PC-3 (cell line): ENCODE data around the gene CAPSL. TPM values are rescaled to one million over a fixed set of nuclear protein-coding genes. Genes with fewer than 3 reads are reported as not detected.
A peak's percentile ranks its signal among the peaks of the same experiment; 100 is the strongest.

Source experiments
- ATAC-seq: fragments of 200-7000 bp; cut with Tn5 transposase; 2 replicates; pipeline ENCODE4 v1.9.1; 2020; ENCODE audit warnings: mild to moderate bottlenecking, moderate library complexity
- BruUV-seq: library from RNA; stranded (reverse); fragments of 400-500 nt; replicated peaks from 2 replicates; lab custom pipeline; 2021; lab: Mats Ljungman, UMichigan
- CTCF ChIA-PET: fragments of 300-600 bp; sonication (Branson Sonifier 250); formaldehyde crosslinking; loops from one replicate; lab custom pipeline; 2022; ENCODE audit warnings: antibody characterized with exemption; lab: Charles Lee
- POLR2A ChIA-PET: fragments of 300-600 bp; sonication (Branson Sonifier 250); formaldehyde crosslinking; loops from one replicate; lab custom pipeline; 2022; ENCODE audit warnings: antibody characterized with exemption; ENCODE audit not compliant: unreplicated experiment; lab: Charles Lee
- DNase-seq: peaks from one replicate; pipeline ENCODE4 v3.0.0-alpha.2; 2015
- H2AFZ ChIP-seq: fragments of 300-600 bp; sonication (generic); 2 replicates; pipeline ENCODE4 v1.6.0; 2016; ENCODE audit warnings: antibody characterized with exemption, low read length
- H3F3A ChIP-seq: fragments of 300-600 bp; sonication (generic); one replicate; pipeline ENCODE4 v1.6.0; 2017; ENCODE audit warnings: antibody characterized with exemption, low read length, control low read depth, mild to moderate bottlenecking; ENCODE audit not compliant: unreplicated experiment
- H3K27ac ChIP-seq: fragments of 300-600 bp; sonication (generic); 2 replicates; pipeline ENCODE4 v1.5.1; 2016; ENCODE audit warnings: mild to moderate bottlenecking, low read length
- H3K27me3 ChIP-seq: fragments of 300-600 bp; sonication (generic); 2 replicates; pipeline ENCODE4 v1.6.1; 2016; ENCODE audit warnings: low read length, mixed read lengths
- H3K36me3 ChIP-seq: fragments of 300-600 bp; sonication (generic); 2 replicates; pipeline ENCODE4 v1.6.1; 2016; ENCODE audit warnings: low read depth, mixed run types, low read length, mixed read lengths
- H3K4me1 ChIP-seq: fragments of 300-600 bp; sonication (generic); 2 replicates; pipeline ENCODE4 v1.5.1; 2016; ENCODE audit warnings: low read length; ENCODE audit not compliant: insufficient read depth
- H3K4me2 ChIP-seq: fragments of 300-600 bp; sonication (generic); 2 replicates; pipeline ENCODE4 v1.6.0; 2016; ENCODE audit warnings: low read length
- H3K4me3 ChIP-seq: fragments of 300-600 bp; sonication (generic); 2 replicates; pipeline ENCODE4 v1.5.1; 2016; ENCODE audit warnings: mild to moderate bottlenecking, low read length, mixed read lengths
- H3K79me2 ChIP-seq: fragments of 300-600 bp; sonication (generic); 2 replicates; pipeline ENCODE4 v1.6.1; 2017; ENCODE audit warnings: low read length, mixed read lengths
- H3K9ac ChIP-seq: fragments of 300-600 bp; sonication (generic); 2 replicates; pipeline ENCODE4 v1.6.0; 2016; ENCODE audit warnings: mild to moderate bottlenecking, low read length
- H3K9me2 ChIP-seq: fragments of 300-600 bp; sonication (generic); replicated peaks from 2 replicates; pipeline ENCODE4 v1.6.1; 2016; ENCODE audit warnings: mixed run types, low read length, mixed read lengths
- H3K9me3 ChIP-seq: fragments of 300-600 bp; sonication (generic); 2 replicates; pipeline ENCODE4 v1.6.1; 2016; ENCODE audit warnings: low read length, mixed read lengths
- H4K20me1 ChIP-seq: fragments of 300-600 bp; sonication (generic); 2 replicates; pipeline ENCODE4 v1.6.1; 2016; ENCODE audit warnings: low read length, mixed read lengths
- CTCF ChIP-seq: fragments of 300-600 bp; sonication (generic); conservative IDR thresholded peaks from 2 replicates; pipeline ENCODE4 v1.5.1; 2017; ENCODE audit warnings: antibody characterized with exemption, low read depth, mild to moderate bottlenecking, low read length
- EZH2 ChIP-seq: fragments of 300-600 bp; sonication (generic); IDR thresholded peaks from one replicate; pipeline ENCODE4 v1.6.1; 2017; ENCODE audit warnings: antibody characterized with exemption, mild to moderate bottlenecking, low read length; ENCODE audit not compliant: unreplicated experiment
- EZH2phosphoT487 ChIP-seq: fragments of 300-600 bp; sonication (generic); IDR thresholded peaks from 2 replicates; pipeline ENCODE4 v1.6.1; 2018; ENCODE audit warnings: mild to moderate bottlenecking, antibody characterized with exemption, low read length, borderline replicate concordance
- intact Hi-C: fragments of 100-400 bp; cut with micrococcal nuclease; formaldehyde crosslinking; loops from 2 replicates; pipeline ENCODE4 v1.9.0; 2023
- total RNA-seq: library from RNA; depleted of rRNA; stranded (reverse); fragments of >200 nt; gene quantifications from 2 replicates; pipeline ENCODE4 v1.2.3, GENCODE V29; 2014

CAPSL gene
- total RNA-seq, 1 experiment from 2014 or later, result 0.11 TPM

- H4K20me1 ChIP-seq, result no peaks in the 10 kb centered on the region
- intact Hi-C loops, result no loop called here
- no peaks in the 10 kb centered on the region for H3K27me3 ChIP-seq
- no peak for DNase-seq
- TF ChIP-seq EZH2, result no peak
- TF ChIP-seq EZH2phosphoT487, result no peak
- TF ChIP-seq CTCF, result no peak
- H3K4me1 ChIP-seq, result peaks cover 35% of the 10 kb centered on the region
- no peak overlapping the region for H3K9ac ChIP-seq
- no peak overlapping the region for H2AFZ ChIP-seq
- ChIA-PET POLR2A (no interaction called here), CTCF (no interaction called here)
- no peak overlapping the region for H3K4me2 ChIP-seq
- no peak overlapping the region for H3K4me3 ChIP-seq
- no peaks in the 10 kb centered on the region for H3F3A ChIP-seq
- H3K79me2 ChIP-seq, result no peaks in the 10 kb centered on the region
- no peaks in the 10 kb centered on the region for H3K9me2 ChIP-seq
- no peaks in the 10 kb centered on the region for H3K36me3 ChIP-seq
- no peak overlapping the region for H3K27ac ChIP-seq
- H3K9me3 ChIP-seq, result no peaks in the 10 kb centered on the region
- no peak for ATAC-seq
- BruUV-seq, result no TSS peak
These were observed 50.9 kb downstream of the CAPSL start for GRCh38 chr5:35887321-35888100.

- Histone ChIP-seq H3K4me2 (no peak overlapping the region), H3K4me3 (no peak overlapping the region), H3K9me2 (no peaks in the 10 kb centered on the region), H3K4me1 (peaks cover 35% of the 10 kb centered on the region), H3K79me2 (no peaks in the 10 kb centered on the region), H3K9ac (no peak overlapping the region), H3K27ac (no peak overlapping the region), H3K27me3 (no peaks in the 10 kb centered on the region), H3F3A (no peaks in the 10 kb centered on the region), H4K20me1 (no peaks in the 10 kb centered on the region), H3K36me3 (no peaks in the 10 kb centered on the region), H3K9me3 (no peaks in the 10 kb centered on the region), H2AFZ (no peak overlapping the region)
- intact Hi-C loops, result no loop called here
- CTCF ChIA-PET, result no interaction called here
- ATAC-seq (no peak), DNase-seq (no peak)
- no TSS peak for BruUV-seq
- TF ChIP-seq CTCF, result no peak
- TF ChIP-seq EZH2phosphoT487, result no peak
- TF ChIP-seq EZH2, result no peak
- POLR2A ChIA-PET, result no interaction called here
These were observed 52.0 kb downstream of the CAPSL start for GRCh38 chr5:35886381-35886780.

GRCh38 chr5:35884773-35885172 lies 53.6 kb downstream of the CAPSL start:
- H3K79me2 ChIP-seq, result no peaks in the 10 kb centered on the region
- H2AFZ ChIP-seq, result no peak overlapping the region
- BruUV-seq, result no TSS peak
- ATAC-seq, result no peak
- no peak overlapping the region for H3K9ac ChIP-seq
- H3F3A ChIP-seq, result no peaks in the 10 kb centered on the region
- peak overlapping the region; percentile 36; the same call in 1 of the 2 replicates for H3K4me2 ChIP-seq
- no peak overlapping the region for H3K4me3 ChIP-seq
- intact Hi-C loops, result no loop called here
- H4K20me1 ChIP-seq, result no peaks in the 10 kb centered on the region
- no peak for DNase-seq
- no peaks in the 10 kb centered on the region for H3K9me3 ChIP-seq
- H3K27ac ChIP-seq, result peak overlapping the region; percentile 56
- no peak for TF ChIP-seq EZH2
- no peak for TF ChIP-seq EZH2phosphoT487
- no peak for TF ChIP-seq CTCF
- H3K36me3 ChIP-seq, result no peaks in the 10 kb centered on the region
- ChIA-PET POLR2A (no interaction called here), CTCF (no interaction called here)
- peaks cover 23% of the 10 kb centered on the region for H3K4me1 ChIP-seq
- H3K27me3 ChIP-seq, result no peaks in the 10 kb centered on the region
- no peaks in the 10 kb centered on the region for H3K9me2 ChIP-seq
